GM23248 (cell line): ENCODE measurements around the gene GALNT17. TPM values are rescaled to one million over a fixed set of nuclear protein-coding genes. Genes with fewer than 3 reads are reported as not detected.

Experiments
- DNase-seq: peaks from one replicate; pipeline ENCODE4 v3.0.0-alpha.2; 2015
- H2AFZ ChIP-seq: fragments of 200-600 bp; sonication (generic); 2 replicates; pipeline ENCODE4 v1.6.1; 2016; ENCODE audit warnings: antibody characterized with exemption
- H3F3A ChIP-seq: fragments of 200-600 bp; sonication (generic); 2 replicates; pipeline ENCODE4 v1.6.1; 2016; ENCODE audit warnings: mild to moderate bottlenecking, antibody characterized with exemption, mixed run types; ENCODE audit not compliant: insufficient read depth
- H3K27ac ChIP-seq: fragments of 200-600 bp; sonication (generic); 2 replicates; pipeline ENCODE4 v1.5.1; 2016; ENCODE audit warnings: mild to moderate bottlenecking
- H3K27me3 ChIP-seq: fragments of 200-600 bp; sonication (generic); replicated peaks from 2 replicates; pipeline ENCODE4 v1.6.1; 2016; ENCODE audit warnings: mild to moderate bottlenecking; ENCODE audit not compliant: insufficient read depth
- H3K36me3 ChIP-seq: fragments of 200-600 bp; sonication (generic); 2 replicates; pipeline ENCODE4 v1.6.1; 2016; ENCODE audit warnings: low read depth, mild to moderate bottlenecking
- H3K4me1 ChIP-seq: fragments of 200-600 bp; sonication (generic); 2 replicates; pipeline ENCODE4 v1.6.1; 2016; ENCODE audit warnings: mild to moderate bottlenecking; ENCODE audit not compliant: insufficient read depth
- H3K4me2 ChIP-seq: fragments of 200-600 bp; sonication (generic); one replicate; pipeline ENCODE4 v1.6.1; 2016; ENCODE audit warnings: mild to moderate bottlenecking; ENCODE audit not compliant: unreplicated experiment
- H3K4me3 ChIP-seq: fragments of 200-600 bp; sonication (generic); 2 replicates; pipeline ENCODE4 v1.5.1; 2016; ENCODE audit warnings: mild to moderate bottlenecking
- H3K79me2 ChIP-seq: fragments of 200-600 bp; sonication (generic); 2 replicates; pipeline ENCODE4 v1.6.1; 2016; ENCODE audit warnings: mild to moderate bottlenecking; ENCODE audit not compliant: insufficient read depth
- H3K9ac ChIP-seq: fragments of 200-600 bp; sonication (generic); 2 replicates; pipeline ENCODE4 v1.6.1; 2016; ENCODE audit warnings: mild to moderate bottlenecking
- H3K9me2 ChIP-seq: fragments of 200-600 bp; sonication (generic); 2 replicates; pipeline ENCODE4 v1.6.1; 2016; ENCODE audit warnings: mixed run types, mild to moderate bottlenecking, moderate library complexity; ENCODE audit not compliant: insufficient read depth
- H3K9me3 ChIP-seq: fragments of 200-600 bp; sonication (generic); one replicate; pipeline ENCODE4 v1.6.1; 2017; ENCODE audit warnings: low read depth
- H4K20me1 ChIP-seq: fragments of 200-600 bp; sonication (generic); 2 replicates; pipeline ENCODE4 v1.6.0; 2016; ENCODE audit not compliant: insufficient read depth
- EZH2 ChIP-seq: fragments of 200-600 bp; sonication (generic); IDR thresholded peaks from 2 replicates; pipeline ENCODE4 v1.6.1; 2018; ENCODE audit warnings: antibody characterized with exemption, mild to moderate bottlenecking; ENCODE audit not compliant: insufficient read depth, poor library complexity, severe bottlenecking
- EZH2phosphoT487 ChIP-seq: fragments of 200-600 bp; sonication (generic); IDR thresholded peaks from 2 replicates; pipeline ENCODE4 v1.6.1; 2018; ENCODE audit warnings: antibody characterized with exemption, moderate library complexity, mild to moderate bottlenecking, low read depth; ENCODE audit not compliant: insufficient read depth
- WGBS, 2 experiments: methylation state at CpG; one replicate each; pipeline ENCODE4 v1.1.6; 2015 to 2017; ENCODE audit warnings: low lambda C conversion rate in 2 of 2, low coverage in 1 of 2; ENCODE audit errors: missing lambda C conversion rate in 2 of 2; 5-methylcytosine and 5-hydroxymethylcytosine counted together
- in situ Hi-C: fragments of 300-500 bp; cut with MboI; formaldehyde crosslinking; loops from 2 replicates; pipeline ENCODE4 v1.15.0; 2020
- polyA plus RNA-seq: library from polyadenylated mRNA; unstranded; fragments of >200 nt; fragmentation: Nextera tagmentation; extraction: Ambion mirVana; gene quantifications from 2 replicates; pipeline ENCODE4 v1.2.1, GENCODE V29; 2016
- total RNA-seq: library from RNA; depleted of rRNA; stranded (reverse); fragments of >200 nt; shearing (Covaris generic); gene quantifications from 2 replicates; pipeline ENCODE4 v1.2.3, GENCODE V29; 2014

Gene GALNT17
- total and polyA plus RNA-seq, 2 experiments from 2014 or later: not detected

DNA sequence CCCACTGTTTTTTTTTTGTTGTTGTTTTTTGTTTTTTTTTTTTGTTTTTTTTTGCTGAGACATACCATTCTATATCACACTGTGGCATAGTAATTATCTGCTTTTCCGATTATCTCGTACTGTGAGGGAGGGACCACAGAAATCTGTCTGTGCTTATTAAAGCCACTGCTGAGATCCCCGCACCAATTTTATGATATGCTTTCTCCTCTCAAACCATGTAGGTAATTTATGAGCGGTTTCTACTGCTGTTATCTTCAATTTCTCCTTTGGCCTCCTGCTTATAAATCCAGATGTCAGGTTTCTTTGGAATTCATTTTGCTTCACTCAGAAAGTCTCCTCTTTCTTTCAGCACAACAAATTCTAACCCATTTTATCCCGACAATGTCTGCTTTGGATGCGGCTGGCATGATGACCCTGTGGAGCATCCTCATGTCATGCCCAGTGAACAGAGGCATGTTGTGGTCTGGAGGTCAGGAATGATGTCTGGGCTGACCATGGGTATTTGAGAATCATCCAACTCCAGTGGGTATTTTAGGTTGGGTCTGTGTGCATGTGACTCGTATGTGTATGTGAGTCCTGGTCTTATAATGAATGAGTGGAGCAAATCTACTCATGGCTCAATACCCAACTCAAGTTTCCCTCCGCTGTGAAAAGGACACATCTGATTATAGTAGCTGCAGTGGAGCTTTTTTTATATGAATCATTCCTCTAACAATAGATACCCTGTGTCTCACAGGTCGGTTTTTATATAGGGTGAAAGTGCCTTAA lies 213.4 kb downstream of the GALNT17 start:
- Histone ChIP-seq H3K79me2 (no peaks in the 10 kb centered on the region), H3K27ac (no peak overlapping the region), H3K4me1 (no peaks in the 10 kb centered on the region), H3K9me2 (no peaks in the 10 kb centered on the region), H4K20me1 (no peaks in the 10 kb centered on the region), H3K9ac (no peak overlapping the region), H3K36me3 (no peaks in the 10 kb centered on the region), H3K9me3 (no peaks in the 10 kb centered on the region), H2AFZ (no peak overlapping the region), H3K4me3 (no peak overlapping the region), H3F3A (no peaks in the 10 kb centered on the region), H3K4me2 (no peak overlapping the region), H3K27me3 (no peaks in the 10 kb centered on the region)
- TF ChIP-seq EZH2: no peak
- TF ChIP-seq EZH2phosphoT487: no peak
- no peak for DNase-seq
- in situ Hi-C loops: no loop called here
- WGBS, 2 experiments: 13 to 14% methylated on average over 9 of the region's 9 CpGs

- in situ Hi-C loops: no loop called here
- Histone ChIP-seq H3K4me1 (no peaks in the 10 kb centered on the region), H2AFZ (no peak overlapping the region), H3F3A (no peaks in the 10 kb centered on the region), H3K9me2 (no peaks in the 10 kb centered on the region), H3K9ac (no peak overlapping the region), H3K4me2 (no peak overlapping the region), H3K9me3 (no peaks in the 10 kb centered on the region), H4K20me1 (no peaks in the 10 kb centered on the region), H3K27ac (no peak overlapping the region), H3K36me3 (no peaks in the 10 kb centered on the region), H3K4me3 (no peak overlapping the region), H3K79me2 (no peaks in the 10 kb centered on the region), H3K27me3 (no peaks in the 10 kb centered on the region)
- WGBS, 2 experiments: 12 to 15% methylated on average over 16 of the region's 16 CpGs
- TF ChIP-seq EZH2 (no peak), EZH2phosphoT487 (no peak)
- no peak for DNase-seq
Observed at GRCh38 chr7:71348821-71349681, 217.1 kb downstream of the GALNT17 start.

GRCh38 chr7:71349682-71350481 lies 217.9 kb downstream of the GALNT17 start:
- 23 to 27% methylated on average over 5 of the region's 5 CpGs for WGBS, 2 experiments
- Histone ChIP-seq H3K4me2 (no peak overlapping the region), H3K4me1 (no peaks in the 10 kb centered on the region), H3K9me3 (no peaks in the 10 kb centered on the region), H3K27me3 (no peaks in the 10 kb centered on the region), H3K9me2 (no peaks in the 10 kb centered on the region), H3K9ac (no peak overlapping the region), H4K20me1 (no peaks in the 10 kb centered on the region), H3K36me3 (no peaks in the 10 kb centered on the region), H2AFZ (no peak overlapping the region), H3F3A (no peaks in the 10 kb centered on the region), H3K4me3 (no peak overlapping the region), H3K27ac (no peak overlapping the region), H3K79me2 (no peaks in the 10 kb centered on the region)
- no peak for TF ChIP-seq EZH2
- TF ChIP-seq EZH2phosphoT487: no peak
- DNase-seq: no peak
- in situ Hi-C loops: no loop called here

- WGBS, 2 experiments: 58 to 83% methylated on average over 2 of the region's 2 CpGs
- Histone ChIP-seq H2AFZ (no peak overlapping the region), H3K4me2 (no peak overlapping the region), H3F3A (no peaks in the 10 kb centered on the region), H4K20me1 (no peaks in the 10 kb centered on the region), H3K9me2 (no peaks in the 10 kb centered on the region), H3K27ac (no peak overlapping the region), H3K79me2 (no peaks in the 10 kb centered on the region), H3K9ac (no peak overlapping the region), H3K4me1 (no peaks in the 10 kb centered on the region), H3K36me3 (no peaks in the 10 kb centered on the region), H3K4me3 (no peak overlapping the region), H3K9me3 (no peaks in the 10 kb centered on the region), H3K27me3 (no peaks in the 10 kb centered on the region)
- in situ Hi-C loops: no loop called here
- DNase-seq: no peak
- TF ChIP-seq EZH2 (no peak), EZH2phosphoT487 (no peak)
Observed at GRCh38 chr7:71350680-71351079, 218.7 kb downstream of the GALNT17 start.
